ENCODE results near the gene S100A10.
A peak's percentile ranks its signal among the peaks of the same experiment; 100 is the strongest.

The S100A10 gene, protein sequence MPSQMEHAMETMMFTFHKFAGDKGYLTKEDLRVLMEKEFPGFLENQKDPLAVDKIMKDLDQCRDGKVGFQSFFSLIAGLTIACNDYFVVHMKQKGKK

DNA sequence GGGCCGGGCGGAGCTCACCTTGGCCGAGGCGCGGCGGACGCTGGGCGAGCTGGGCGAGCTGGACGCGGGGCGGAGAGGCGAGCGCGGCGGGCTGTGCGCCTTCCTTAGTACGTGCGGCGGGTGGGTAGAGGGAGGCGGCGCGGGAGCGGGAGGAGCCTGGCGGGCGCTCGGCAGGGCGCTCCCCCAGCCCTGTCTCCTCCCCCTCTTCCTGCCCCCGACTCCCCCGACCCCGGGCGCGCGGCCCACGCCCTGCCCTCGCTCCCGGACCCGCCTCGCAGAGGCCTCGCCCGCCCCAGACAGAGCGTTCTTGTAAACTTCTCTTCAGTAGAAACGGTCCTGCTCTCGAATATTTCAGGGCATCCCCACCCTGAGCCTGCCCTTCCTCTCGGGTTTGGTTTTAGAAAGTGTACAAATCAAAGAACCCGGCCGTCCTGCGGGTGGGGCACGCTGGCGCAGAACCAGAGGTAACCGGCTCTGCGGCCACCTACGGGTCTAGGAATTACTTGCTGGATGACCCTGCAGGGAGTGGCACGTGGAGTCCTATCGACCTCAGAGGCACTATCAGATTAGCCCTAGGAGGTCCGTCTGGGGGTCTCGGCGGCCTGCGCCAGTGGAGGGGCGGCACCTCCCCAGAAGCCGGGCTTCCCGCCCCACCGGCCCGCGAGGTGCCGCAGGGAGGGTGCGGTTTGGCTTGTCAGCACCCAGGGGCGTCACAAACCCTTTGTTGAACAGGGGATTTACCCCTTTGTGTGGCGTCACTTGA is at the start of gene S100A10:
Gene S100A10, minus strand, starts transcription at position 126 of the 763 bp plus-strand sequence. CDS start 7,629 bp downstream, outside the sequence.
- TF ChIP-seq GATA1 (IDR thresholded peaks at IDR 0.05; ENCODE audit: low read depth, low read length) (no peak), POLR2A (IDR thresholded peaks at IDR 0.05; ENCODE audit: low read length) (peak; percentile 65)
- peak; percentile 66 to 82 for DNase-seq

DNA sequence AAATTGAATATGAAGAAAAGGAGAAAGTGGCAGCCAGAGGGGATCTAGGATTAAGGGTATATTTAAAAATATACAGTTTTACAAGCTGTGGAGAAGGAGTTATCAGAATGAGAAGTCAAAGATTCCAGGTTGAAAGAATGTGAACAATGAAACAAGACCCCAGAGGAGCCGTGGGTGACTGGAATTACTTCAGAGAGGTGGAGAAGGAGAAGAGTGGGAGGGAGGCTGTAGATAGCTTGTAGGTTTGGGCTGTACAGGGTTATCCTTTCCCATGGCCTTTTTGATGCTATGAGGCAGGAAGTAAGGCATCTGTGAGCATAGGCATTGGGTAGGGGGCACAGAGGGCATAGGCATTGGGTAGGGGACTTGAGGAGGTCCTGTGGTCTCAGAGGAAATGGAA is 48.4 kb upstream of the S100A10 start:
- DNase-seq: no peak

DNA sequence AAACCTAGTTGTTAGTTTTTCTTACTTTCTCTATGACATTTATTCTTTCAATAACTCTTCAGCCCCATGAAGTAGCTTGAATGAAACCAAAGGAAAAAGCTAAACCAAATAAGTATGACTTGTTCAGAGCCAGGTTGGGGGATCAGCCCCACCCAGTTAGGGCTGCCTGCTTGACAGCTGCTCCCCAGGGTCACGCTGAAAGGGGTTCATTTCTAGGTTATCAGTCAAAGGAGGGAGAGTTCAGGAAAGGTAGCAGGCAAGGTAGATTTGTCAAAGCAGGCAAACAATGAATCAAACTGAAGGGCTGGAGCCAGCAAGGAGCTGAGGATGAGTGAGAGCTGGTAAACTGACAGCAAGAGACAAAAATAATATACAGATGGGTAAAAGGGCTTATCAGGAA is 46.2 kb upstream of the S100A10 start:
- no peak for DNase-seq
- no peak for TF ChIP-seq GATA1 (IDR thresholded peaks at IDR 0.05; ENCODE audit: low read depth, low read length)
- no peak for TF ChIP-seq POLR2A (IDR thresholded peaks at IDR 0.05; ENCODE audit: low read length)

More for the DNA sequence above, 48.4 kb upstream of the S100A10 start:
- TF ChIP-seq GATA1 (IDR thresholded peaks at IDR 0.05; ENCODE audit: low read depth, low read length) (no peak), POLR2A (IDR thresholded peaks at IDR 0.05; ENCODE audit: low read length) (no peak)

DNA sequence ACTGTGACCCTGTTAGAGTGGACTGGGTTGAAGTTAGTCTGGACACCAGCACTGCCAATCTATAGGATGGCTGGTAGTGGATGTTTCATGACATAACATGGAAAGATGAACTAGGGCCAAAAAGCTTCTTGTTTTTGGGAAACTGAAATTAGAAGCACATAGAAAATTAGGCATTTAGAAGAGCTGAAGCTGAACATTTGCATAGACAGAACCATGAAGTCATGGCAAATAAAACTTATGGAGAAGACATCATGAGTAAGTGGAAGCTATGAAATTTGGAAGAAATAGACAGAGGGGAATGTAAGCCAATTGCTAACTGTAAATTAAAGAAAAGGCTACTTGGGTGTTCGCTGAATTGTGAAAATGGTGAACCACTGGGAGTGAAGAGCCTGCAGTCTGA is 45.8 kb upstream of the S100A10 start:
- no peak for DNase-seq
- no peak for TF ChIP-seq POLR2A (IDR thresholded peaks at IDR 0.05; ENCODE audit: low read length)
- TF ChIP-seq GATA1 (IDR thresholded peaks at IDR 0.05; ENCODE audit: low read depth, low read length): no peak

DNA sequence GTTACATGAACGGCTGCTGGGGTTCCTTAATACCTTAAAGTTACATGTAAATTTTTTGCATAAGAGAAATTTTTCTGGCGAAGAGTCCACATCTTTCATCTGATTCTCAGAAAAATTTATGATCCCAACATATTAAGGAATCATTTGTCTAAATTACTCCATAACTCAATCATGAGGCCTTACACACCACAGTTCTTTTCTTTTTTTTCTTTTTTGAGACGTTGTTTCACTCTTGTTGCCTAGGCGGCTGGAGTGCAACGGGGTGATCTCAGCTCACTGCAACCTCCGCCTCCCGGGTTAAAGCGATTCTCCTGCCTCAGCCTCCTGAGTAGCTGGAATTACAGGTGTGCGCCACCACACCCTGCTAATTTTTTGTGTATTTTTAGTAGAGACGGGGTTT is 45.2 kb upstream of the S100A10 start:
- no peak for DNase-seq
- TF ChIP-seq POLR2A (IDR thresholded peaks at IDR 0.05; ENCODE audit: low read length) (no peak), GATA1 (IDR thresholded peaks at IDR 0.05; ENCODE audit: low read depth, low read length) (no peak)

DNA sequence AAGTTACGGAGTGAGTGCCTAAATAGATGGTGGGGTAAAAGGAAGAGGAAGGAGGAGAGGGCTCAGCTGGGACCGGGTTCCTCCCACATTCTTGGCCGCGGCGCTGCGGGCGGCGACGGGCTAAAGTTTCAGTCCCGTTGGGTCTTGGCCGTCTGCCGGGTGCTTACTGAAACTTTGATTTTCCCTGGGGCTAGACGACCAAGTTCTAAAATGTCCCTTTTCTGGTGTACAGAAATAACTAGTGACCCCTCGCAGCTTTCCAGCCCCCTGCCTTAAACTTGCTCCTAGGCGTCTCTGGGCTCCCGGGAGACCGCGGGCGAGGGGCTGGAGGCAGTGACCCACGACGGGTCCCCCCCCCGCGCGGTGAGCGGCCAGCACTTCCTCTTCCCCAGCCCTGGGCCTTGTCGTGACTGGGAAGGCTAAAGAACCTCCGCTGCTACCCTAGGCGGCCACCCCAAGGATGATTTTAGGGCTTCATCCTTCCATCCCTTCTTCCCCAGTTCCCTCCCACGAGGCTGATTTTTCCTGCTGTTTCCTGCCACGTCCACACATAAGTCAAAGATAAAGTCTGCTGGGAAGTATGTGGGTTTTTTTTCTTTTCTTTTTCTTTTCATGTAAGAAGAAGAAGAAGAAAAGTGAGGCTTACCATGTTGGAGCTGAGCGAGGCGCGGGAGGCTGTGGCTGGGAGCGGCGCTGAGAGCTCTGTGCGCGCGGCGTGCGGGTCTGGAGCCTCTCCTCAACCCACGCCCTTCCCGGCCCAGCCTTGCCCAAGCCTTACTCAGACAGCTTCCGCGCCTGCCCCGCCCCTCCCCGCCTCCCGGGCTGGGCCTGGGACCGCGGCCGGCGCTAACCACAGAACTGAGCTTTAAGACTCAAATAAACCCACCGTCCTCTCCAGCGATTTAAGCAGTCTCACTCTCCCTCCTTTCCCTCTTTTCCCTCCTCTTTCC is 42.9 kb upstream of the S100A10 start, which contains the start of gene S100A11:
Gene S100A11, minus strand, starts transcription at position 738 of the 950 bp plus-strand sequence. Its CDS starts 89 bp downstream, at position 649.
- no peak for TF ChIP-seq GATA1 (IDR thresholded peaks at IDR 0.05; ENCODE audit: low read depth, low read length)
- TF ChIP-seq POLR2A (IDR thresholded peaks at IDR 0.05; ENCODE audit: low read length): peak; percentile 73
- peak; percentile 61 to 76 for DNase-seq

DNA sequence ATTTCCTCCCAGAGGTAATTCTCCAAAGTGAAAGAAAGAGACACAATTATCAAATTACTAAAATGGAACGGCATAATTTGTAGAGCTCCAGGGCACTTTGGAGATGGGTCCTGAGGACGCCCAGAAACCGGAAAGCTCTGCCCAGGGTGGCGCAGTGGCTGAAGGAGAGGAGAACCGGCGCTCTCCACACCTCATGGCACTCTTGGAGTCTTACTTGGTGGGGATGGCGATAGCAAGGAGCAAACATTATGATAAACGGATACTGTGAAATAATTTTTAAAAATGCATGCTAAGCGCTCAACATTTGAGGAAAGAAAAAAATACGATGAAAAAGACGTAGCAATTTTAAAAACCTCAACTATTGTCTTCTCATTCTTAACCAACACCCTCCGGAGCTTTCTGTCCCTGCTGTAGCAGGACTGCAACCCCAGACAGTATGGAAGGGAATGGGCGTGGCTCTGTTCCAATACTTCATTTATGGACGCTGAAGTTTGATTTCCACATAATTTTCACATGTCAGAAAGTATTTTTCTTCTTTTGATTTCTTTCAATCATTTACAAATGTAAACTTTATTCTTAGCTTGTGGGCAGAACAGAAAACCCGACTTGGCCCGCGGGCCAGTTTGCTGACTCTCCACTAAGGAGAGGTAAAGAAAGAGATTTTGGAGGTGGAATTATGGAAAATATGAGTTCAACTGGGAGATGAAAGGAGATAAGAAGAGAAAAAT is 42.0 kb upstream of the S100A10 start:
- TF ChIP-seq GATA1 (IDR thresholded peaks at IDR 0.05; ENCODE audit: low read depth, low read length) (no peak), POLR2A (IDR thresholded peaks at IDR 0.05; ENCODE audit: low read length) (no peak)

DNA sequence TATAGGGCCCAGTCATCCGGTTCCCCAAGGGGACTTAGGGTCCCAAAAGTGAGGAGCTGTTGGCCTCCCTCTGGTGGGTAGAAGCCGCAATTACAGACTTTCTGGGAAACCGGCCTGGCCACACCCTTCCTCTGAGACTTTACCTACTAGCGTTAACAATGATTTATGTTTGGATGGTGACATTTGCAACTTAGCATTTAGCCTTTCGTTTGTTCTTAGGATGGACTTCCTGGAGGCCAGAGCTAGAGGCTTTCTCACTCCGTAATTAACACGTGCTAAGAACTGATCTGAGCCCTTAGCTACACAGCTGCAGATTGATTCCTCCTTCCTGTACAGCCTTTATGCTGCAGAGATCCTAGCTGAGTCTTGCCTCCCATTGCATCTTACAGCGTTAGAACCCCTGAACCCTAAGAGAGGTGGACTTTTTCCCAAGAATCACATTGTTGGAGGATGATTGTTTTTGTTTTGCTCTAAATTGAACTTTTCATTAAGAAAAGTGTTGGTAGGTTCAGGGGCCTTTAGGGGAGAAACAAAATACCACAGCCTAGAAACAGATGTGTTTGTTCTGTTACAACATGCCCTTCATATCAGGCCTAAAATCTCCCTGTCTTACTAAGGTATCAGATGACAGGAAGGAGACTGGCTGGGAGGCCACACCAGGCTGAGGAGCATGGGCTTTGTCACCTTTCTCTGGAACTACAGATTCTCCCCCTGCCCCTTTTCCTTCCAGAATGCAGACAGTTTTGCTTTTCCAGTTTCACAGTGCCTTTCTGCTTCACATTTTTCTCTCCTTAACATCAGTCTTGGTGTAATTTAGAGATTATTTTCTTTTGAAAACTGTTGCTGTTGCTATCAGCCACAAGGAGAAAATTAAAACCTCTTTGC is 41.2 kb upstream of the S100A10 start:
- DNase-seq: peak; percentile 57 to 71
- no peak for TF ChIP-seq GATA1 (IDR thresholded peaks at IDR 0.05; ENCODE audit: low read depth, low read length)
- TF ChIP-seq POLR2A (IDR thresholded peaks at IDR 0.05; ENCODE audit: low read length): no peak

More for the DNA sequence above, 42.0 kb upstream of the S100A10 start:
- no peak for DNase-seq

DNA sequence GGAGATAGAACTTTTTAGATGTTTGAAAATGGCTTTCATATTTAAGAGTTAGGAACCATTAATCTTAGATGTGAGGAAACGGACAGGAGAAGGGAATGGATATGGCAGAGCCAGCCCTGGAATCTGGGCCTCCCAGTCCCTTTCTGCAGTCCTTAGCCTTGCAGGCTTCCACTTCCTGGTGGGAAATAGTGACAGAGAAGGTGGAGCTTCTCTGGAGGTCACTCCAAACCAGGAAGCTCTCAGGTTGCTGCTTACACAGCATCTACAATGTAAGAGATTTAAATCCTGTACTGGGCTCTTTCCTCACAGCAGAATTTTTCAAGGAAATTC is 40.6 kb upstream of the S100A10 start:
- DNase-seq: no peak
- TF ChIP-seq POLR2A (IDR thresholded peaks at IDR 0.05; ENCODE audit: low read length): no peak

DNA sequence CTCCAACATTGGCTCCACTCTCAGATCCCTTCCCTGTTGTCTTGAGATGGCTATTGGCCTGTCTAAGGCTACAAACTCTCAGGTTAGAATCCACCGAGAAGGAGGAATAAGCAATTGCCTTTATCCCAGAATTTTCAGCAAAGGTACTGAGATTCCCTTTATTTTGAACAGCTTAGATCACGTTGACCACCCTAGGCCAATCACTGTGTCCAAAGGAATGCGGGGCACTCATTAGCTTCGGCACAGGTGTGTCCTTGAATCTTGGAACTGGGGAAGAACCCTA is 36.2 kb upstream of the S100A10 start:
- TF ChIP-seq POLR2A (IDR thresholded peaks at IDR 0.05; ENCODE audit: low read length): no peak
- no peak for TF ChIP-seq GATA1 (IDR thresholded peaks at IDR 0.05; ENCODE audit: low read depth, low read length)
- DNase-seq: no peak

DNA sequence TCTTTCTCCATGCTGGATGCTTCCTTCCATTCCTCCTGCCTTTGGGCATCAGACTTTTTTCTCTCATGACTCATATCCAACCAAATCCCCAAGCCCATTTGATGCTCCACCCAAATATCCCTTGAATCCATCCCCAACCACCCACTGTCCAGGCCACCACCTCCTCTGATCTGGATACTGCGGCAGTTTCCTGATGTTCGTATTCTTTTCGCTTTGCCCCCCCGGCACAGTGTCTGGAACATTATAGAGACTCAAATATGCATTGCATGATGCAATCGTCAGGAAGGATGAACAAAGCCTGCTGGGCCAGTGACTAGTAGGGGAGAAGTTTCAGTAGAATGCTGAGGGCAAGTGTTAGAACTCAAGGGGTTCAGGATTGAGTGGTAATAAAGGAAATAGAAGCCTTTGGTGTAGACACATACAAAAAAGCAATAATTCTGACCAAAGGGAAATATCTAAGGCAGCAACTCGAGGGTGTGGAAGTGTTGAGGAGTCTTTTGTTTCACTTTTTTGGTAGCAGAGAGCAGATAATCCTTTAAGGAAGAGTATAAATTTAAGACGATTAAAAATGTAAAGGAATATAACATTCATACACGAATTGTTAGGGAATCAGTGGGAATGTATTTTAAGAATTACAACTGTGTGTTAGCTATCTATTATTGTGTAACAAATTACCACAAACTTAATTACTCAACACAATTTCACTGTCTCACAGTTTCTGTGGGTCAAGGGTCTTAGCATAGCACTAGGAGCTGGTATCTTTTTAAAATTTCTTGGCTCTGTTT is 35.7 kb upstream of the S100A10 start:
- no peak for TF ChIP-seq POLR2A (IDR thresholded peaks at IDR 0.05; ENCODE audit: low read length)
- TF ChIP-seq GATA1 (IDR thresholded peaks at IDR 0.05; ENCODE audit: low read depth, low read length): no peak
- no peak for DNase-seq

DNA sequence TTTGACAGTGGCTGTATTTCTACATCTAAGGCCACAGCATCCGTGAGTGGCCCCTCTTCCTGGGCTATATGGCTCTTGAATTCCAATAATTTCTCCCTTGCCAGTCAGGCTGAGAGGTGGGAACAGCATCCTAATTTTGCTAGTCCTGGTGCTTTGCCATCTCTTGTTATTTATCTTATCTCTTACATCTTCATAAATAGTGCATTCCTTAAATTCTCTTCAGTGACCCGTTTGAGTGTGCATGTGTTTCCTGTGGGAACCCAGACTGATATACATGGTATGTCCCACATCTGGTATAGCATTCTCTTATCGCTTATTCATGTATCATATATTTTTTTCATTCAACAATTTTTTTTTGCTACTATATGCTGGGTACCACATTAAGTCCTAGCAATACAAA is 33.2 kb upstream of the S100A10 start:
- no peak for DNase-seq
- TF ChIP-seq POLR2A (IDR thresholded peaks at IDR 0.05; ENCODE audit: low read length): no peak
- TF ChIP-seq GATA1 (IDR thresholded peaks at IDR 0.05; ENCODE audit: low read depth, low read length): no peak
